Coronary artery (tissue), 2 donors: ENCODE data around the gene PPARGC1A.

Experiments used
- DNase-seq: peaks from one replicate; pipeline ENCODE4 v3.0.0-alpha.2; 2017; ENCODE audit warnings: low spot score
- H3K27ac ChIP-seq, 2 donors: fragments of 200-600 bp; sonication (generic); one replicate each; pipeline ENCODE4 v1.5.1; 2016 to 2019
- H3K4me3 ChIP-seq: fragments of 200-600 bp; sonication (generic); 2 replicates; pipeline ENCODE4 v1.5.1; 2016; ENCODE audit warnings: mild to moderate bottlenecking, moderate library complexity
- TF ChIP-seq, protein P1 (sequence below): fragments of 200-600 bp; sonication (generic); IDR thresholded peaks from one replicate; pipeline ENCODE4 v1.5.1; 2019; ENCODE audit warnings: antibody characterized with exemption

The PPARGC1A gene

DNA sequence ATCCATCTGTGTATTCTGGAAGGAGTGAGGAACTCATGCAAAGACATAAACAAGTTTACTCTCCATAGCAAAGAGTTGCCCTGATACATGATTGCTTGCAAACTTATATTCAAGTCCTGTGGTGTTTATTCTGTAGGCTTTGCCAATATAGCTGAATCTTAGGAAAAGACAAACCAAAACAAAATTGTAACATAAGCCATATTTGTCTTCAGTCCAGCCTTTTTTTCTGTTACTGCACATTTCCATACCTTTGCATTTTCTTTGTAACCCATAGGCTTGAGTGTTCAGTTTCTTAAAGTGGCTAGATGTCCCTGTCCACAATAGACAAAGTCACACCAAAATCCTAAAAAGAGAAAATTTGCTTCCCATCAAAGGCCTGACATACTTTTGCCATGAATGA lies 120.4 kb downstream of the PPARGC1A start:
- H3K27ac ChIP-seq, result no peak overlapping the region
- TF ChIP-seq, protein P1, sequence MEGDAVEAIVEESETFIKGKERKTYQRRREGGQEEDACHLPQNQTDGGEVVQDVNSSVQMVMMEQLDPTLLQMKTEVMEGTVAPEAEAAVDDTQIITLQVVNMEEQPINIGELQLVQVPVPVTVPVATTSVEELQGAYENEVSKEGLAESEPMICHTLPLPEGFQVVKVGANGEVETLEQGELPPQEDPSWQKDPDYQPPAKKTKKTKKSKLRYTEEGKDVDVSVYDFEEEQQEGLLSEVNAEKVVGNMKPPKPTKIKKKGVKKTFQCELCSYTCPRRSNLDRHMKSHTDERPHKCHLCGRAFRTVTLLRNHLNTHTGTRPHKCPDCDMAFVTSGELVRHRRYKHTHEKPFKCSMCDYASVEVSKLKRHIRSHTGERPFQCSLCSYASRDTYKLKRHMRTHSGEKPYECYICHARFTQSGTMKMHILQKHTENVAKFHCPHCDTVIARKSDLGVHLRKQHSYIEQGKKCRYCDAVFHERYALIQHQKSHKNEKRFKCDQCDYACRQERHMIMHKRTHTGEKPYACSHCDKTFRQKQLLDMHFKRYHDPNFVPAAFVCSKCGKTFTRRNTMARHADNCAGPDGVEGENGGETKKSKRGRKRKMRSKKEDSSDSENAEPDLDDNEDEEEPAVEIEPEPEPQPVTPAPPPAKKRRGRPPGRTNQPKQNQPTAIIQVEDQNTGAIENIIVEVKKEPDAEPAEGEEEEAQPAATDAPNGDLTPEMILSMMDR, result no peak
- no peak for DNase-seq
- no peak overlapping the region for H3K4me3 ChIP-seq

DNA sequence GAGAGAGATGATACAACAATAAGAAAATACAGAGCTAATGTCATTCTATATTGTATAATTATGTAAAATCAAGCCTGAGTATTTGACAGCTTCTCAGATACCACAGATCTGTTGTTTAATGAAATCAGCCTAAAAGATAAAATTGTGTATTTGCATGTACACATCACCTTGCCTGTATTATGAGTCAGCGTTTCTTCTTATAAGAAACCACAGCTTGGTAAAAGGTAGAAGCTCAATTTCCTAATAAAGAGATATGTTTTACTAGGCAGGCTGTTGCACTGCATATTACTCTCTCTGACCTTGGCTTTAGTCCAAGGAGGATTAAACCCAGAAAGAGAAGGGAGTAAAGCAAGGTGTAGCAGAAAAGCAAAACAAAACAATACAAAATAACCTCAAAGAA lies 121.3 kb downstream of the PPARGC1A start:
- TF ChIP-seq, protein P1, result no peak
- Histone ChIP-seq H3K27ac (no peak overlapping the region), H3K4me3 (no peak overlapping the region)
- no peak for DNase-seq

DNA sequence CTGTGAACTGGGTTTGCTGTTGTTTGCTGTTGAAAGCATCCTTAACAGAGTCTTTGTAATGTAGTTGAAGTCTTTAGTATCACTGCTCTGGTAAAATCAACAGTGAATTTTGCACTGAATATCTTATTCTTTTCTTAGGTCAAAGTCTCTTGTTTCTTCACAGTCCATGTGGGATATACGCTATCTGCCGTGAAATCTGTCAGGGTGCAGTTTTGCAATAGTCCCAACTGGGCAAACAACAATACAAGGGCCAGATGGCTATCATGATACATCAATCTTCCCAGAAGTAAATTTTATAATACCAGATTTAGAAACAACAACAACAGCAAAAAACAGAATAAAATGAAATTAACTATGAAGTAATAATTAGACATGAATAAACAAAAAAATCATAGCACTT lies 123.5 kb downstream of the PPARGC1A start:
- no peak overlapping the region for H3K27ac ChIP-seq
- DNase-seq, result no peak
- H3K4me3 ChIP-seq, result no peak overlapping the region
- TF ChIP-seq, protein P1, result no peak

DNA sequence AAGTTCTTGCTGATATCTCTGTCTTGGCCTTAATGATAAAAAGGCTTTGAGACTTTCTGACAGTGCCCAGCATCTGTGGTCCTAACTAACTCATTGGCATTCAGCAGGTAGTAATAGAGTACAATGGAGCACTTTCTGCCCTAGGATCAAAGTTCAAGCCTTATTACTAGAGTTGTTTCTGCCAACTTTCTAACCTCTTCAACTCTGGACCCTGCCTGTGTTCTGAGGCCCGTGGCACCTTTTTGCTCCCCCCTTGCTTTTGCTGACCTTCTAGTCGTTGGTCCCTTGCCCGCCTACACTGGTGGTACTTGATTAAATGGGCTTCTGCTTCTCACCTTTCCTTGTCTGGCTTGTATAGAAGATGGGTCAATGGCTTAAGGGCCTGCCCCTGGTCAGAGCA lies 126.3 kb downstream of the PPARGC1A start:
- Histone ChIP-seq H3K27ac (no peak overlapping the region), H3K4me3 (no peak overlapping the region)
- TF ChIP-seq, protein P1, result no peak
- no peak for DNase-seq

DNA sequence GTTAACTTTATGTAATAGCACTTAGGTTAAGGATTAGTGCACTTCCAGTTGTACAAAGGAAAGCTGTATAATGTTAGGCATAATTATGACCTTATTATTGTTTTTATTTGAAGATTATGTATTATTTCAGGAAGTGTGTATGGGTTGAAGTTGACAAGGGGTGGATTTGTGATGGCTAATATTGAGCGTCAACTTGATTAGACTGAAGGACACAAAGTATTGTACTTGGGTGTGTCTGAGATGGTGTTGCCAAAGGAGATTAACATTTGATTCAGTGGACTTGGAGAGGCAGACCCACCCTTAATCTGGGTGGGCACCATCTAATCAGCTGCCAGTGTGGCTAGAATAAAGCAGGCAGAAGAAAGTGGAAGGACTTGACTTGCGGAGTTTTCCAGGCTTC lies 127.3 kb downstream of the PPARGC1A start:
- TF ChIP-seq, protein P1, result no peak
- Histone ChIP-seq H3K4me3 (no peak overlapping the region), H3K27ac (no peak overlapping the region)
- no peak for DNase-seq

DNA sequence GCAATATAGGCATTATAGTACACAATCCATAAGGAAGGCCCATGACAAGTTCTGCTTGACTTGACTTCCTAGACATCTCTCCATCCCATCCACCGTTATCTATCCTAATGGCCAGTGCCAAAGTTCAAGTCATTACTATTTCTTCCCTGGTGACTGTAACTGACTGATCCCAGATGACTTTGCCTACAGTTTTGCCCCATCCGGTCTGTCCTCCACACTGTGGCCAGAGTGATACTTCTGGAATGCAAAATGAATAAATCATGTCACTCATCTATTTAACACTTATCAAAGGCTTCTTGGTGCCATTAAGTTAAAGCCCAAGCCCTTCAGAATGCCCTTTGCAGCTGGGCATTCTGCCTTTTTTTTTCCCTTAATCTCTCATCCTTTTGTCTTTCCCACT lies 130.8 kb downstream of the PPARGC1A start:
- H3K27ac ChIP-seq, result no peak overlapping the region
- no peak for DNase-seq
- H3K4me3 ChIP-seq, result no peak overlapping the region
- TF ChIP-seq, protein P1, result no peak

DNA sequence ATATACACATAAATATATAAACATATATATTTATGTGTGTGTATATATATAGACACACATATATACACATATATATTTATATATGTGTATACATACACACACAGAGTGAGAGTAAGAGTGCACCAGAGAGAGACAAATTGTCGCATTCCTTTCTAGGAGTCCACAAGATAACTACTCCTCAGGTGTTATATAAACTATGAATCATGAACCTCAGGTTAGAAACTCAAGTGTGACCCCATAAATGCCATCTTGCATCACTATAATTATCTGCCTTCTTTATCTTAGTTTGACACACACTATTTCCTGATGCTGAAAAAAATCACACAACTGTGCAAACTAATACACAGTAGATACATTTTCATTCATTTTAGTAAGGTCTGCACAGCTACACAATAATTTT lies 135.2 kb downstream of the PPARGC1A start:
- H3K27ac ChIP-seq, result no peak overlapping the region
- no peak for DNase-seq
- no peak overlapping the region for H3K4me3 ChIP-seq
- TF ChIP-seq, protein P1, result no peak
